ENCODE results near the gene MPP1. TPM values are rescaled to one million over a fixed set of nuclear protein-coding genes. Genes with fewer than 3 reads are reported as not detected.

The MPP1 gene
- total and polyA plus RNA-seq, 7 donors = 13.9 to 22.1 (median 16.6) TPM

DNA sequence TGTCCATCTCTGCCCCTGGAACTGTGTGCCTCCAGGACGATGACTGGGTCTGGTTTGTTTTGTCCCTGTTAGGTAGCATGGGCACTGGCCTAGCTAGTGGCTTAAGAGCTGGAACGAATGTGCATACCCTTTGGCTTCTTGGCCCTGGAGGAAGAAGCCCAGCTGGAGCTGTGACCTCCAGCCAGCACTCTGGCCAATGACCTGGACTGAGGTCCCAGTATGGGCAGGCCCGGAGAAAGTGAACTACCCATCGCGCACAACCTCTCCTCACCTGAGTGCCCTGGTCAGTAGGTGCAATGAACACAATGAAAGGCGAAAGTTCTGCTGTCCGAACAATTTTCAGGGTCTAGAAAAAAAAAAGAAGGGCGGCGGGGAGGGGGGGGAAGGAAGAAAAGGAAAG lies 24.3 kb downstream of the MPP1 start:
- H3K27ac ChIP-seq = no peak overlapping the region
- WGBS, 3 donors = 81 to 93% (median 84%) methylated on average over 8 to 9 of the region's 9 CpGs
- intact Hi-C loops (cut with DNase I) = no loop called here
- ATAC-seq = no peak
- peaks cover 0 to 32% of the 10 kb centered on the region in 2 donors for H3K36me3 ChIP-seq (ENCODE audit: insufficient read depth in 1 of 2, low read depth in 1 of 2)
- no peaks in the 10 kb centered on the region for H3K9me3 ChIP-seq
- no peaks in the 10 kb centered on the region for H3K4me1 ChIP-seq
- no peak for DNase-seq
- no peaks in the 10 kb centered on the region for H3K27me3 ChIP-seq (ENCODE audit: insufficient read depth in 3 of 3, low read length in 2 of 3)
- H3K4me3 ChIP-seq = no peak overlapping the region
- TF ChIP-seq, protein P1, sequence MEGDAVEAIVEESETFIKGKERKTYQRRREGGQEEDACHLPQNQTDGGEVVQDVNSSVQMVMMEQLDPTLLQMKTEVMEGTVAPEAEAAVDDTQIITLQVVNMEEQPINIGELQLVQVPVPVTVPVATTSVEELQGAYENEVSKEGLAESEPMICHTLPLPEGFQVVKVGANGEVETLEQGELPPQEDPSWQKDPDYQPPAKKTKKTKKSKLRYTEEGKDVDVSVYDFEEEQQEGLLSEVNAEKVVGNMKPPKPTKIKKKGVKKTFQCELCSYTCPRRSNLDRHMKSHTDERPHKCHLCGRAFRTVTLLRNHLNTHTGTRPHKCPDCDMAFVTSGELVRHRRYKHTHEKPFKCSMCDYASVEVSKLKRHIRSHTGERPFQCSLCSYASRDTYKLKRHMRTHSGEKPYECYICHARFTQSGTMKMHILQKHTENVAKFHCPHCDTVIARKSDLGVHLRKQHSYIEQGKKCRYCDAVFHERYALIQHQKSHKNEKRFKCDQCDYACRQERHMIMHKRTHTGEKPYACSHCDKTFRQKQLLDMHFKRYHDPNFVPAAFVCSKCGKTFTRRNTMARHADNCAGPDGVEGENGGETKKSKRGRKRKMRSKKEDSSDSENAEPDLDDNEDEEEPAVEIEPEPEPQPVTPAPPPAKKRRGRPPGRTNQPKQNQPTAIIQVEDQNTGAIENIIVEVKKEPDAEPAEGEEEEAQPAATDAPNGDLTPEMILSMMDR (IDR thresholded peaks at IDR 0.05) = no peak

- H3K36me3 ChIP-seq (ENCODE audit: insufficient read depth in 1 of 2, low read depth in 1 of 2) = peaks cover 0 to 49% of the 10 kb centered on the region in 2 donors
- H3K4me1 ChIP-seq = no peaks in the 10 kb centered on the region
- no peak overlapping the region for H3K27ac ChIP-seq
- intact Hi-C loops (cut with DNase I) = no loop called here
- DNase-seq (no peak), ATAC-seq (no peak)
- TF ChIP-seq, protein P1 (IDR thresholded peaks at IDR 0.05) = no peak
- H3K9me3 ChIP-seq = no peaks in the 10 kb centered on the region
- H3K4me3 ChIP-seq = no peak overlapping the region
- 62 to 84% (median 79%) methylated on average over 4 of the region's 4 CpGs for WGBS, 3 donors
- no peaks in the 10 kb centered on the region for H3K27me3 ChIP-seq (ENCODE audit: insufficient read depth in 3 of 3, low read length in 2 of 3)
Measured at GRCh38 chrX:154779261-154779660, 26.0 kb downstream of the MPP1 start.

DNA sequence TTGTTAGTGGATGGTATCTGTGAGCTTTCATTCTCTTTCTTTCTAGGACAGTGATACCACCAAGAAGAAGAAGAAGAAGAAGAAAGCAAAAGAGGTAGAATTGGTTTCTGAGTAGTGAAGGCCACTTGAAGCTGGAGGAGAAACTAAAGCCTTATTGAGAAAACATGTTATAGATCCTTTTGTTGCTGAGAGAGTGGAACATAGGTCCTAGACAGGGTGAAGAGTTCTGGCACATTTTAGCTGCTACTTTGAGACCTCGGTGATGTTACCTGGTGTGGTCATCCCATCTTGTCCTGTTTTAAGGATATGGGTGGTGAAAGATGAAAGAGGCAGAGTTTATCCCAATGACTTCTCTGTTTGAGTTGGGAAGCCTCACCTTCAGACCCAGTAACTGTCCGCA lies 28.5 kb downstream of the MPP1 start:
- intact Hi-C loops (cut with DNase I) = no loop called here
- no peaks in the 10 kb centered on the region for H3K27me3 ChIP-seq (ENCODE audit: insufficient read depth in 3 of 3, low read length in 2 of 3)
- H3K4me3 ChIP-seq = no peak overlapping the region
- peaks cover 0 to 72% of the 10 kb centered on the region in 2 donors for H3K36me3 ChIP-seq (ENCODE audit: insufficient read depth in 1 of 2, low read depth in 1 of 2)
- DNase-seq (no peak), ATAC-seq (no peak)
- no peak overlapping the region for H3K27ac ChIP-seq
- H3K9me3 ChIP-seq = peaks cover 3% of the 10 kb centered on the region
- WGBS, 3 donors = 75 to 97% (median 97%) methylated on average over 2 of the region's 2 CpGs
- no peaks in the 10 kb centered on the region for H3K4me1 ChIP-seq
- TF ChIP-seq, protein P1 (IDR thresholded peaks at IDR 0.05) = no peak

DNA sequence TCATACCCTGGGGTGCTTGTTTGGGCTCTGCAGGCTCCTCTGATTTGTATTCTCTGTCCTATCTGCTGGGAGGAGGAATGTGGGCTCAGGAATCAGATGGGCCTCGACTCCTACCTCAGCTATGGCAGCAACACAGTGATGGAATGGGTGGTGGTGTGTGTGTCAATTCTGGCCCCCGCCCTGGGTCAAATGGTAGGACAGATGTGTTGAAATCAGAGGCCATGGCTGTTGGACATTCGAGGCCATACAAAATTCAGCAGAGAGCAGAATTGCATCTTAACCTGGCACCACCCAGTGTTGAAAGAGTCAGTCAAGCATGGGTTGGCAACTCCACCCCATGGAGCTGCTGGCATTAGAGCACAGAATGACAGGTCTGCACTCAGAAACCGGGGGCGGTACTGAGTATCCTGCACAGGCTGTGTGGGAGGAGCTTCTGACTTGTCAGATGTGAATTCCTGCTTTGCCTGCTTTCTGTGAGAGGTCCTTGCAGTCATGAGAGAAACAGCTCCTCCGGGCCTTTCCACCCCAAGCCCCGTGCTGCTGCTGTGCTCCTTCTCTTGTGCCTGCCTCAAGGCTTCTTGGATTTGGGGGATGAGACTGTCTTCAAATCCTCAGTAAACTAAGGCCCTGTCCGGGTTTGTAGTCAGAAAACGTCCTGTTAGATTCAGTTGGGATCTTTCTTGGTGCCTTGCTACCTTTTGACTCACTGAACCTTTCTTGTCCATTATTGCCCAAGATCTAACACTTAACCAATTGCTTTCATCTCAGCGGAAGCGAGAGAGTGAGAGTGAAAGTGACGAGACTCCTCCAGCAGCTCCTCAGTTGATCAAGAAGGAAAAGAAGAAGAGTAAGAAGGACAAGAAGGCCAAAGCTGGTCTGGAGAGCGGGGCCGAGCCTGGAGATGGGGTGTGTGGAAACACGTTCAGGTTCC lies 29.6 kb downstream of the MPP1 start:
- DNase-seq = no peak
- no peak for ATAC-seq
- Histone ChIP-seq H3K36me3 (ENCODE audit: insufficient read depth in 1 of 2, low read depth in 1 of 2) (peaks cover 0 to 83% of the 10 kb centered on the region in 2 donors), H3K9me3 (peaks cover 3% of the 10 kb centered on the region), H3K27me3 (ENCODE audit: insufficient read depth in 3 of 3, low read length in 2 of 3) (no peaks in the 10 kb centered on the region), H3K27ac (no peak overlapping the region), H3K4me1 (no peaks in the 10 kb centered on the region), H3K4me3 (no peak overlapping the region)
- WGBS, 3 donors = 76 to 92% (median 85%) methylated on average over 15 of the region's 15 CpGs
- TF ChIP-seq, protein P1 (IDR thresholded peaks at IDR 0.05) = no peak
- intact Hi-C loops (cut with DNase I) = no loop called here
